GM06990 (cell line): Measurements from ENCODE around the gene KLKB1.
A peak's percentile ranks its signal among the peaks of the same experiment; 100 is the strongest.

ENCODE experiments used
- DNase-seq: peaks from one replicate; pipeline ENCODE4 v3.0.0-alpha.2; 2011; ENCODE audit not compliant: insufficient read length; ENCODE audit errors: extremely low read depth
- H3K27me3 ChIP-seq: replicated peaks from 2 replicates; pipeline ENCODE4 v1.6.0; 2011; ENCODE audit warnings: low read length; ENCODE audit not compliant: control insufficient read depth, insufficient read depth
- H3K36me3 ChIP-seq: 2 replicates; pipeline ENCODE4 v1.5.1; 2011; ENCODE audit warnings: low read length; ENCODE audit not compliant: control insufficient read depth, insufficient read depth
- H3K4me3 ChIP-seq: replicated peaks from 2 replicates; pipeline ENCODE4 v1.5.1; 2011; ENCODE audit warnings: low read depth, mild to moderate bottlenecking, control low read depth, low read length
- TF ChIP-seq, protein P1 (sequence below): IDR thresholded peaks from 2 replicates; pipeline ENCODE4 v1.5.1; 2011; ENCODE audit warnings: low read length, control low read depth, mild to moderate bottlenecking, inconsistent platforms; ENCODE audit not compliant: insufficient read depth, poor library complexity, severe bottlenecking

Gene KLKB1

DNA sequence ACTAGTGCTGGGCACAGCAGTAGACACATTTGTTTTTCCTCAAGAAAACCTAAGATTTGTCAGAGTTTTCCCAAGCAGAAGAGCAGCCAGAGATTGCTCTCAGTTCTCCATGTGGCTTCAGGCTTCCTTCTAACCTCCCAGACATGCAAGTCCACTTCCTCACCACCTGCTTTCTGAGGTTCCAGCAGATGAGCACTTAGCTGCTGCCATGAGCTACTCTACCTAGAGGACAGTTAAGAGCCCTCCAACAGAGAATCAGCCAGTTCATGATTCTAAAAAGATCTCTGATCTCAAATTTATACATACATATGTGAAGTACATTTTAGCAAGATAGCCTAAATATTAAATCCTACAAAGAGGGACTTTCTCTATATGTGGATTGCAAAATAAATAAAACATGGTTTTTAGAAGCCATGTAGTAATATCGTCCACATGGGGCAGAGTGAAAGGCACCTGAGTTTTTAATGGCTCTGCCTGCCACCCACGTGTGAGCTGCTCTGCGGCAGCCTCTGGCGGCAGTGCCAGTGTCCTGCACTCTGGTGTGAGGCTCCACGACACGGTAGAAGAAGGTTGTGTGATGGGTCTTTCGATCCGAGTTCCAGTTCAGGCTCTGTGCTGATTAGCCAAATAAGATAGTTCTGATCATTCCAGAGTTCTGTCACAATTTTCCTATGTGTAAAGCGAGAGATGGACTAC lies 25.6 kb upstream of the KLKB1 start:
- DNase-seq: peak; percentile 70
- Histone ChIP-seq H3K4me3 (no peak overlapping the region), H3K27me3 (no peaks in the 10 kb centered on the region), H3K36me3 (peaks cover 3% of the 10 kb centered on the region; the same call in 1 of the 2 replicates)
- TF ChIP-seq, protein P1, sequence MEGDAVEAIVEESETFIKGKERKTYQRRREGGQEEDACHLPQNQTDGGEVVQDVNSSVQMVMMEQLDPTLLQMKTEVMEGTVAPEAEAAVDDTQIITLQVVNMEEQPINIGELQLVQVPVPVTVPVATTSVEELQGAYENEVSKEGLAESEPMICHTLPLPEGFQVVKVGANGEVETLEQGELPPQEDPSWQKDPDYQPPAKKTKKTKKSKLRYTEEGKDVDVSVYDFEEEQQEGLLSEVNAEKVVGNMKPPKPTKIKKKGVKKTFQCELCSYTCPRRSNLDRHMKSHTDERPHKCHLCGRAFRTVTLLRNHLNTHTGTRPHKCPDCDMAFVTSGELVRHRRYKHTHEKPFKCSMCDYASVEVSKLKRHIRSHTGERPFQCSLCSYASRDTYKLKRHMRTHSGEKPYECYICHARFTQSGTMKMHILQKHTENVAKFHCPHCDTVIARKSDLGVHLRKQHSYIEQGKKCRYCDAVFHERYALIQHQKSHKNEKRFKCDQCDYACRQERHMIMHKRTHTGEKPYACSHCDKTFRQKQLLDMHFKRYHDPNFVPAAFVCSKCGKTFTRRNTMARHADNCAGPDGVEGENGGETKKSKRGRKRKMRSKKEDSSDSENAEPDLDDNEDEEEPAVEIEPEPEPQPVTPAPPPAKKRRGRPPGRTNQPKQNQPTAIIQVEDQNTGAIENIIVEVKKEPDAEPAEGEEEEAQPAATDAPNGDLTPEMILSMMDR: peak; percentile 93

GRCh38 chr4:186202490-186203140 lies 24.7 kb upstream of the KLKB1 start:
- Histone ChIP-seq H3K36me3 (no peaks in the 10 kb centered on the region), H3K27me3 (no peaks in the 10 kb centered on the region), H3K4me3 (no peak overlapping the region)
- TF ChIP-seq, protein P1: no peak
- no peak for DNase-seq

DNA sequence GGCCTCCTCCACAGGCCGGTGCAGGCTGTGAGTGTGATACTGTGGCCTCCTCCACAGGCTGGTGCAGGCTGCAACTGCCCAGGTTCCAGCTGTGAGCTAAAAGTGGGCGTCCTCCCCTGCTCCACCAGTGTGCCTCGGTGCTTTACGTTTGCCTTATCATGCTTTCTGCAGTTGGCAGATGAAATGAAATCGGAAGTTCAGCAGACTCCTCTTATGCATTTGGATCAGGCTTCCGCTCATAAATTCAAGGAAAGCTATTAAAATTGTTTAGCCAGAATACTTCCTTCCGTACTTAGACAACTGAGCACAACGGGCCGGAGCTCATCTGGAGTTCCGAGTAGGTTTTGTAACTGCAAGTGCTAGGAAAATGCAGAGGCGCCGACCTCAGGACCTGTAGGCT lies 23.9 kb upstream of the KLKB1 start:
- Histone ChIP-seq H3K36me3 (no peaks in the 10 kb centered on the region), H3K27me3 (no peaks in the 10 kb centered on the region), H3K4me3 (no peak overlapping the region)
- TF ChIP-seq, protein P1: no peak
- DNase-seq: no peak

DNA sequence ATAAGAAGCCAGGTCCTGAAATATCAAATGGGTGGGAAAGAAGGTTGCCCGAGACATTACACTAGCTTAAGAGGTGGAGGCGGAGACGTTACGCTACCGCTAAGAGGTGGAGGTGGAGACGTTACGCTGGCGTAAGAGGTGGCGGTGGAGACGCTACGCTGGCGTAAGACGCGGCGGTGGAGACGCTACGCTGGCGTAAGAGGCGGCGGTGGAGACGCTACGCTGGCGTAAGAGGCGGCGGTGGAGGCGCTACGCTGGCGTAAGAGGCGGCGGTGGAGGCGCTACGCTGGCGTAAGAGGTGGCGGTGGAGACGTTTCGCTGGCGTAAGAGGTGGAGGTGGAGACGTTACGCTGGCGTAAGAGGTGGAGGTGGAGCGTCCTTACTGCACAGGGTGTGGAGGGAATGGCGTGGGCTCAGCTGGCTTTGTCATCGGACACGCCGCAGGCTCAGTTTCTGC lies 23.2 kb upstream of the KLKB1 start:
- DNase-seq: peak; percentile 72
- TF ChIP-seq, protein P1: no peak

DNA sequence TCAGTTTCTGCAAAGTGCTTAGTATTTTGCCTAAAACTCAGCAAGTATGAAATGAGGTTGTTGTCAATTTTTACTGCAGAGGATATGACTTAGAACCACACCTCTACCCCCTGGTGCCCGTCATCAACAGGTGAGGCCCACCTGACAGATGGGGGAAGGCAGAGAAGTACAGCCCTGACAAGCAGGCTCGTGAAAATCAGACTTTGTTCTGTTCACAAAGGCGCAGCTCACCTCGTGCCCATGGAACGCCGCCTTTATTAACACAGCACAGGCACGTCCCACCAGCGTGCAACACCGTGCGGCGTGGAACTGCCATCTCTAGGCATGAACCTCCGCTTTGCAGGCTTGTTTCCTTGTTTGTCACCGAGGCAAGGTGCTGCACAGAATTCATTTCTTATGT lies 22.6 kb upstream of the KLKB1 start:
- peak overlapping the region; percentile 61 for H3K4me3 ChIP-seq
- no peaks in the 10 kb centered on the region for H3K36me3 ChIP-seq
- TF ChIP-seq, protein P1: no peak
- H3K27me3 ChIP-seq: no peaks in the 10 kb centered on the region
- DNase-seq: no peak

More for the DNA sequence above, 23.2 kb upstream of the KLKB1 start:
- H3K4me3 ChIP-seq: peak overlapping the region; percentile 61
- H3K36me3 ChIP-seq: no peaks in the 10 kb centered on the region
- H3K27me3 ChIP-seq: no peaks in the 10 kb centered on the region
